HG03039 (cell line): ENCODE results near the gene CELF4.

Source experiments
- ATAC-seq: cut with Tn5 transposase; IDR thresholded peaks from one replicate; pipeline ENCODE4 v1.9.1; 2021; ENCODE audit warnings: mild to moderate bottlenecking, moderate library complexity; ENCODE audit not compliant: unreplicated experiment

Gene CELF4

GRCh38 chr18:37447962-37448888, 117.4 kb downstream of the CELF4 start:
- no peak for ATAC-seq

GRCh38 chr18:37445836-37446235, 119.8 kb downstream of the CELF4 start:
- no peak for ATAC-seq

GRCh38 chr18:37445368-37445767, 120.2 kb downstream of the CELF4 start:
- ATAC-seq = no peak

- no peak for ATAC-seq
These were observed 122.1 kb downstream of the CELF4 start for GRCh38 chr18:37443325-37444055.

GRCh38 chr18:37442477-37442876, 123.1 kb downstream of the CELF4 start:
- ATAC-seq = no peak

GRCh38 chr18:37441821-37442220, 123.8 kb downstream of the CELF4 start:
- ATAC-seq = no peak

GRCh38 chr18:37440206-37440605, 125.4 kb downstream of the CELF4 start:
- no peak for ATAC-seq

GRCh38 chr18:37438417-37439180, 127.0 kb downstream of the CELF4 start:
- no peak for ATAC-seq

- ATAC-seq = no peak
These were observed 129.6 kb downstream of the CELF4 start for GRCh38 chr18:37435996-37436395.

GRCh38 chr18:37435150-37435867, 130.3 kb downstream of the CELF4 start:
- no peak for ATAC-seq

GRCh38 chr18:37434161-37434860, 131.3 kb downstream of the CELF4 start:
- no peak for ATAC-seq

- no peak for ATAC-seq
These were observed 133.0 kb downstream of the CELF4 start for GRCh38 chr18:37432436-37433195.

GRCh38 chr18:37430357-37431076, 135.1 kb downstream of the CELF4 start:
- no peak for ATAC-seq

- no peak for ATAC-seq
These were observed 135.8 kb downstream of the CELF4 start for GRCh38 chr18:37429791-37430190.

- no peak for ATAC-seq
These were observed 137.2 kb downstream of the CELF4 start for GRCh38 chr18:37428288-37428974.

- no peak for ATAC-seq
These were observed 139.0 kb downstream of the CELF4 start for GRCh38 chr18:37426586-37426985.

- no peak for ATAC-seq
These were observed 140.4 kb downstream of the CELF4 start for GRCh38 chr18:37425222-37425621.

- ATAC-seq = no peak
These were observed 141.1 kb downstream of the CELF4 start for GRCh38 chr18:37424507-37424906.
